ENCODE measurements around the gene PIGO. TPM values are rescaled to one million over a fixed set of nuclear protein-coding genes. Genes with fewer than 3 reads are reported as not detected.

PIGO gene
- total RNA-seq, 3 donors from 2014 or later = 15.4 to 24.9 (median 18.0) TPM

- Histone ChIP-seq H3K27ac (no peak overlapping the region), H3K9me3 (no peaks in the 10 kb centered on the region), H3K27me3 (no peaks in the 10 kb centered on the region), H3K4me3 (no peak overlapping the region), H3K36me3 (peaks cover 42% of the 10 kb centered on the region), H3K4me1 (no peaks in the 10 kb centered on the region)
- no peak for TF ChIP-seq POLR2AphosphoS5 (IDR thresholded peaks at IDR 0.05)
- no peak for TF ChIP-seq CTCF (IDR thresholded peaks at IDR 0.05)
- no peak for TF ChIP-seq POLR2A (IDR thresholded peaks at IDR 0.05)
- intact Hi-C loops (cut with DNase I; ENCODE audit: low total_unique reads) = no loop called here
- DNase-seq (ENCODE audit: low spot score in 2 of 2) = no peak
Observed at GRCh38 chr9:35060548-35061207, 35.7 kb downstream of the PIGO start.

- no peak for DNase-seq (ENCODE audit: low spot score in 2 of 2)
- intact Hi-C loops (cut with DNase I; ENCODE audit: low total_unique reads) = no loop called here
- Histone ChIP-seq H3K36me3 (peaks cover 31% of the 10 kb centered on the region), H3K27me3 (no peaks in the 10 kb centered on the region), H3K9me3 (no peaks in the 10 kb centered on the region), H3K4me1 (no peaks in the 10 kb centered on the region), H3K27ac (no peak overlapping the region), H3K4me3 (no peak overlapping the region)
- TF ChIP-seq POLR2AphosphoS5 (IDR thresholded peaks at IDR 0.05) (no peak), POLR2A (IDR thresholded peaks at IDR 0.05) (no peak), CTCF (IDR thresholded peaks at IDR 0.05) (no peak)
Observed at GRCh38 chr9:35059438-35059837, 37.0 kb downstream of the PIGO start.

- peaks cover 28% of the 10 kb centered on the region for H3K36me3 ChIP-seq
- no peaks in the 10 kb centered on the region for H3K27me3 ChIP-seq
- no peak for TF ChIP-seq POLR2AphosphoS5 (IDR thresholded peaks at IDR 0.05)
- no peak for TF ChIP-seq CTCF (IDR thresholded peaks at IDR 0.05)
- no peak for TF ChIP-seq POLR2A (IDR thresholded peaks at IDR 0.05)
- intact Hi-C loops (cut with DNase I; ENCODE audit: low total_unique reads) = no loop called here
- no peaks in the 10 kb centered on the region for H3K9me3 ChIP-seq
- H3K4me3 ChIP-seq = no peak overlapping the region
- no peak for DNase-seq (ENCODE audit: low spot score in 2 of 2)
- H3K27ac ChIP-seq = no peak overlapping the region
- no peaks in the 10 kb centered on the region for H3K4me1 ChIP-seq
Observed at GRCh38 chr9:35057271-35057620, 39.1 kb downstream of the PIGO start.

GRCh38 chr9:35056571-35057270, 39.7 kb downstream of the PIGO start:
- Histone ChIP-seq H3K4me3 (no peak overlapping the region), H3K27ac (no peak overlapping the region), H3K36me3 (peaks cover 25% of the 10 kb centered on the region), H3K4me1 (no peaks in the 10 kb centered on the region), H3K9me3 (no peaks in the 10 kb centered on the region), H3K27me3 (no peaks in the 10 kb centered on the region)
- intact Hi-C loops (cut with DNase I; ENCODE audit: low total_unique reads) = no loop called here
- TF ChIP-seq POLR2A (IDR thresholded peaks at IDR 0.05) (no peak), POLR2AphosphoS5 (IDR thresholded peaks at IDR 0.05) (no peak), CTCF (IDR thresholded peaks at IDR 0.05) (no peak)
- no peak for DNase-seq (ENCODE audit: low spot score in 2 of 2)

- Histone ChIP-seq H3K4me1 (no peaks in the 10 kb centered on the region), H3K9me3 (no peaks in the 10 kb centered on the region), H3K27ac (no peak overlapping the region), H3K4me3 (no peak overlapping the region), H3K36me3 (peaks cover 18% of the 10 kb centered on the region), H3K27me3 (no peaks in the 10 kb centered on the region)
- TF ChIP-seq POLR2AphosphoS5 (IDR thresholded peaks at IDR 0.05) = no peak
- TF ChIP-seq POLR2A (IDR thresholded peaks at IDR 0.05) = no peak
- TF ChIP-seq CTCF (IDR thresholded peaks at IDR 0.05) = no peak
- DNase-seq (ENCODE audit: low spot score in 2 of 2) = no peak
- intact Hi-C loops (cut with DNase I; ENCODE audit: low total_unique reads) = no loop called here
Observed at GRCh38 chr9:35054871-35055644, 41.3 kb downstream of the PIGO start.

Data from breast epithelium (tissue), 4 donors.